HCT116 (cell line): ENCODE measurements around the gene CCDC191.

ENCODE experiments used
- CBX3 ChIP-seq: IDR thresholded peaks from 2 replicates; pipeline ENCODE4 v1.6.1; 2012; ENCODE audit warnings: low read depth
- CEBPB ChIP-seq: IDR thresholded peaks from 2 replicates; pipeline ENCODE4 v1.6.1; 2012; ENCODE audit warnings: low read depth
- EZH2 ChIP-seq: fragments of 200-600 bp; sonication (generic); IDR thresholded peaks from 2 replicates; pipeline ENCODE4 v1.6.1; 2017; ENCODE audit warnings: antibody characterized with exemption, mixed run types
- FOSL1 ChIP-seq: IDR thresholded peaks from 2 replicates; pipeline ENCODE4 v1.6.1; 2012; ENCODE audit warnings: low read depth
- JUND ChIP-seq: IDR thresholded peaks from 2 replicates; pipeline ENCODE4 v1.6.1; 2012
- POLR2A ChIP-seq: IDR thresholded peaks from 2 replicates; pipeline ENCODE4 v1.7.0; 2011; ENCODE audit warnings: borderline replicate concordance; ENCODE audit not compliant: insufficient read depth, insufficient read length; ENCODE audit errors: extremely low read depth
- POLR2AphosphoS5 ChIP-seq: IDR thresholded peaks from 2 replicates; pipeline ENCODE4 v1.6.1; 2011; ENCODE audit warnings: mild to moderate bottlenecking, low read depth, low read length, moderate library complexity
- SRF ChIP-seq: IDR thresholded peaks from 2 replicates; pipeline ENCODE4 v1.6.1; 2012; ENCODE audit warnings: low read depth
- TCF7L2 ChIP-seq: IDR thresholded peaks from 2 replicates; pipeline ENCODE4 v1.7.0; 2011; ENCODE audit warnings: borderline replicate concordance, inconsistent platforms; ENCODE audit not compliant: insufficient read depth, insufficient read length; ENCODE audit errors: extremely low read depth
- YY1 ChIP-seq: IDR thresholded peaks from 2 replicates; pipeline ENCODE4 v1.6.1; 2011; ENCODE audit warnings: low read length, low read depth, moderate library complexity, mild to moderate bottlenecking; ENCODE audit not compliant: insufficient replicate concordance; ENCODE audit errors: extremely low read depth
- TF ChIP-seq, protein P1 (sequence below), 3 experiments: fragments of 200-600 bp in 1 of 3; sonication (generic) in 1 of 3; IDR thresholded peaks in 2 of 3; conservative IDR thresholded peaks in 1 of 3; 2 replicates each; pipeline ENCODE4 v1.5.1; 2012 to 2017; ENCODE audit warnings: low read depth in 2 of 3, low read length in 2 of 3, antibody characterized with exemption in 1 of 3, borderline replicate concordance in 1 of 3, control low read depth in 1 of 3, mild to moderate bottlenecking in 1 of 3, mixed read lengths in 1 of 3, mixed run types in 1 of 3, moderate library complexity in 1 of 3; ENCODE audit not compliant: insufficient read depth in 1 of 3
- TF ChIP-seq, protein P2 (sequence below): IDR thresholded peaks from 2 replicates; pipeline ENCODE4 v1.6.1; 2012
- TF ChIP-seq, protein P3 (sequence below): IDR thresholded peaks from 2 replicates; pipeline ENCODE4 v1.6.1; 2012; ENCODE audit warnings: low read depth
- TF ChIP-seq, protein P4 (sequence below): IDR thresholded peaks from 2 replicates; pipeline ENCODE4 v1.6.1; 2011; ENCODE audit warnings: mild to moderate bottlenecking, low read length, moderate library complexity; ENCODE audit not compliant: insufficient replicate concordance; ENCODE audit errors: extremely low read depth

DNA sequence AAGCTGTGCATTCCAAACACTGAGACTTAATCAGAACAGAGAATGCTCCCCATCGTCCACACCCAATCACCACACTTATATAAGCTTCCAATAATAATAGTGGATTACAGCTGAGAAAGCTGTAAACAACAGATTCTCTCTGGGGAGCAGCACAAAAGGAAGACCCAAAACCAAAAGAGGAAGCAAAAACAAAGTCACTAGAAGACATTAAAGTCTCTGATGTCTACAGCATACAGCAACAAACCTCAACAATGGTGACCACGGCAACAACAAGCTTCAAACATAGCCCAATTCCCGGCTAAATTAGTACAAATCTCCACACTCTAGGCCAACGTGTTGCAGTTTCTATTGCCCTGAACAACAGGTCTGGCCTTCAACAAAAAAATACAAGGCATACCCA, 70.8 kb downstream of the CCDC191 start:
- TF ChIP-seq, protein P1, sequence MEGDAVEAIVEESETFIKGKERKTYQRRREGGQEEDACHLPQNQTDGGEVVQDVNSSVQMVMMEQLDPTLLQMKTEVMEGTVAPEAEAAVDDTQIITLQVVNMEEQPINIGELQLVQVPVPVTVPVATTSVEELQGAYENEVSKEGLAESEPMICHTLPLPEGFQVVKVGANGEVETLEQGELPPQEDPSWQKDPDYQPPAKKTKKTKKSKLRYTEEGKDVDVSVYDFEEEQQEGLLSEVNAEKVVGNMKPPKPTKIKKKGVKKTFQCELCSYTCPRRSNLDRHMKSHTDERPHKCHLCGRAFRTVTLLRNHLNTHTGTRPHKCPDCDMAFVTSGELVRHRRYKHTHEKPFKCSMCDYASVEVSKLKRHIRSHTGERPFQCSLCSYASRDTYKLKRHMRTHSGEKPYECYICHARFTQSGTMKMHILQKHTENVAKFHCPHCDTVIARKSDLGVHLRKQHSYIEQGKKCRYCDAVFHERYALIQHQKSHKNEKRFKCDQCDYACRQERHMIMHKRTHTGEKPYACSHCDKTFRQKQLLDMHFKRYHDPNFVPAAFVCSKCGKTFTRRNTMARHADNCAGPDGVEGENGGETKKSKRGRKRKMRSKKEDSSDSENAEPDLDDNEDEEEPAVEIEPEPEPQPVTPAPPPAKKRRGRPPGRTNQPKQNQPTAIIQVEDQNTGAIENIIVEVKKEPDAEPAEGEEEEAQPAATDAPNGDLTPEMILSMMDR (IDR thresholded peaks at IDR 0.05 in 2 of 3, conservative IDR thresholded peaks at IDR 0.05 in 1 of 3; ENCODE audit: borderline replicate concordance in 1 of 3, insufficient read depth in 1 of 3, low read depth in 2 of 3, low read length in 2 of 3), result no peak
- TF ChIP-seq, protein P2, sequence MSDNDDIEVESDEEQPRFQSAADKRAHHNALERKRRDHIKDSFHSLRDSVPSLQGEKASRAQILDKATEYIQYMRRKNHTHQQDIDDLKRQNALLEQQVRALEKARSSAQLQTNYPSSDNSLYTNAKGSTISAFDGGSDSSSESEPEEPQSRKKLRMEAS, result no peak
- TF ChIP-seq POLR2AphosphoS5, result no peak
- TF ChIP-seq FOSL1, result no peak
- TF ChIP-seq CBX3, result no peak
- no peak for TF ChIP-seq CEBPB
- TF ChIP-seq JUND, result no peak
- no peak for TF ChIP-seq SRF
- no peak for TF ChIP-seq POLR2A
- TF ChIP-seq YY1, result no peak
- no peak for TF ChIP-seq EZH2
- TF ChIP-seq, protein P3, sequence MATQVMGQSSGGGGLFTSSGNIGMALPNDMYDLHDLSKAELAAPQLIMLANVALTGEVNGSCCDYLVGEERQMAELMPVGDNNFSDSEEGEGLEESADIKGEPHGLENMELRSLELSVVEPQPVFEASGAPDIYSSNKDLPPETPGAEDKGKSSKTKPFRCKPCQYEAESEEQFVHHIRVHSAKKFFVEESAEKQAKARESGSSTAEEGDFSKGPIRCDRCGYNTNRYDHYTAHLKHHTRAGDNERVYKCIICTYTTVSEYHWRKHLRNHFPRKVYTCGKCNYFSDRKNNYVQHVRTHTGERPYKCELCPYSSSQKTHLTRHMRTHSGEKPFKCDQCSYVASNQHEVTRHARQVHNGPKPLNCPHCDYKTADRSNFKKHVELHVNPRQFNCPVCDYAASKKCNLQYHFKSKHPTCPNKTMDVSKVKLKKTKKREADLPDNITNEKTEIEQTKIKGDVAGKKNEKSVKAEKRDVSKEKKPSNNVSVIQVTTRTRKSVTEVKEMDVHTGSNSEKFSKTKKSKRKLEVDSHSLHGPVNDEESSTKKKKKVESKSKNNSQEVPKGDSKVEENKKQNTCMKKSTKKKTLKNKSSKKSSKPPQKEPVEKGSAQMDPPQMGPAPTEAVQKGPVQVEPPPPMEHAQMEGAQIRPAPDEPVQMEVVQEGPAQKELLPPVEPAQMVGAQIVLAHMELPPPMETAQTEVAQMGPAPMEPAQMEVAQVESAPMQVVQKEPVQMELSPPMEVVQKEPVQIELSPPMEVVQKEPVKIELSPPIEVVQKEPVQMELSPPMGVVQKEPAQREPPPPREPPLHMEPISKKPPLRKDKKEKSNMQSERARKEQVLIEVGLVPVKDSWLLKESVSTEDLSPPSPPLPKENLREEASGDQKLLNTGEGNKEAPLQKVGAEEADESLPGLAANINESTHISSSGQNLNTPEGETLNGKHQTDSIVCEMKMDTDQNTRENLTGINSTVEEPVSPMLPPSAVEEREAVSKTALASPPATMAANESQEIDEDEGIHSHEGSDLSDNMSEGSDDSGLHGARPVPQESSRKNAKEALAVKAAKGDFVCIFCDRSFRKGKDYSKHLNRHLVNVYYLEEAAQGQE, result no peak
- TF ChIP-seq, protein P4, sequence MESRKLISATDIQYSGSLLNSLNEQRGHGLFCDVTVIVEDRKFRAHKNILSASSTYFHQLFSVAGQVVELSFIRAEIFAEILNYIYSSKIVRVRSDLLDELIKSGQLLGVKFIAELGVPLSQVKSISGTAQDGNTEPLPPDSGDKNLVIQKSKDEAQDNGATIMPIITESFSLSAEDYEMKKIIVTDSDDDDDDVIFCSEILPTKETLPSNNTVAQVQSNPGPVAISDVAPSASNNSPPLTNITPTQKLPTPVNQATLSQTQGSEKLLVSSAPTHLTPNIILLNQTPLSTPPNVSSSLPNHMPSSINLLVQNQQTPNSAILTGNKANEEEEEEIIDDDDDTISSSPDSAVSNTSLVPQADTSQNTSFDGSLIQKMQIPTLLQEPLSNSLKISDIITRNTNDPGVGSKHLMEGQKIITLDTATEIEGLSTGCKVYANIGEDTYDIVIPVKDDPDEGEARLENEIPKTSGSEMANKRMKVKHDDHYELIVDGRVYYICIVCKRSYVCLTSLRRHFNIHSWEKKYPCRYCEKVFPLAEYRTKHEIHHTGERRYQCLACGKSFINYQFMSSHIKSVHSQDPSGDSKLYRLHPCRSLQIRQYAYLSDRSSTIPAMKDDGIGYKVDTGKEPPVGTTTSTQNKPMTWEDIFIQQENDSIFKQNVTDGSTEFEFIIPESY, result no peak
- no peak for TF ChIP-seq TCF7L2
